Astrocyte (in vitro differentiated cells and primary cell): ENCODE data around the gene MAP1LC3A.

Experiments
- CTCF ChIP-seq: IDR thresholded peaks from 2 replicates; pipeline ENCODE4 v1.5.1; 2011; ENCODE audit warnings: low read depth, mild to moderate bottlenecking, inconsistent platforms, low read length, moderate library complexity; ENCODE audit not compliant: insufficient read depth
- EZH2 ChIP-seq: IDR thresholded peaks from 2 replicates; pipeline ENCODE4 v1.6.1; 2012; ENCODE audit warnings: mild to moderate bottlenecking, low read length, inconsistent platforms; ENCODE audit not compliant: insufficient read depth

- TF ChIP-seq CTCF = no peak
- no peak for TF ChIP-seq EZH2
These were observed 5.1 kb upstream of the MAP1LC3A start for GRCh38 chr20:34553366-34553867.
